Stimulated activated CD4-positive, alpha-beta T cell treated with anti-CD3 and anti-CD28 coated beads, Interleukin-4, amount 100 ng/mL, for 48 hours (primary cell): ENCODE results near the gene EXOC6.
"Not testable (repeated sequence)": the region's sequence is repeated elsewhere in the genome, so short reads cannot be mapped to it uniquely, and the experiment has no call there.

Source experiments
- DNase-seq, 2 donors: peaks; one replicate each; pipeline ENCODE4 v3.0.0-alpha.2; 2020; ENCODE audit warnings: low read depth in 2 of 2

The EXOC6 gene

GRCh38 chr10:93080350-93081046 is 232.2 kb downstream of the EXOC6 start:
- DNase-seq, result no peak

- no peak for DNase-seq
Measured at GRCh38 chr10:93081318-93081717, 233.0 kb downstream of the EXOC6 start.

GRCh38 chr10:93081834-93082233 is 233.5 kb downstream of the EXOC6 start:
- no peak for DNase-seq

GRCh38 chr10:93083743-93084539 is 235.6 kb downstream of the EXOC6 start:
- DNase-seq, result no peak

- no peak for DNase-seq
Measured at GRCh38 chr10:93085272-93085859, 237.0 kb downstream of the EXOC6 start.

- DNase-seq, result no peak
Measured at GRCh38 chr10:93086289-93086688, 238.0 kb downstream of the EXOC6 start.

GRCh38 chr10:93087846-93088245 is 239.5 kb downstream of the EXOC6 start:
- no peak for DNase-seq

- no peak for DNase-seq
Measured at GRCh38 chr10:93088466-93088865, 240.1 kb downstream of the EXOC6 start.

GRCh38 chr10:93090619-93091018 is 242.3 kb downstream of the EXOC6 start:
- no peak for DNase-seq

GRCh38 chr10:93091960-93092359 is 243.6 kb downstream of the EXOC6 start:
- no peak for DNase-seq

- no peak for DNase-seq
Measured at GRCh38 chr10:93095225-93095624, 246.9 kb downstream of the EXOC6 start.

- DNase-seq, result no peak
Measured at GRCh38 chr10:93096901-93097300, 248.6 kb downstream of the EXOC6 start.

- no peak for DNase-seq
Measured at GRCh38 chr10:93097386-93097785, 249.1 kb downstream of the EXOC6 start.

- DNase-seq, result no peak
Measured at GRCh38 chr10:93098816-93099215, 250.5 kb downstream of the EXOC6 start.

- DNase-seq, result no peak
Measured at GRCh38 chr10:93099670-93100069, 251.3 kb downstream of the EXOC6 start.

- DNase-seq, result not testable (repeated sequence)
Measured at GRCh38 chr10:93101148-93101547, 252.8 kb downstream of the EXOC6 start.

- no peak for DNase-seq
Measured at GRCh38 chr10:93103953-93104352, 255.6 kb downstream of the EXOC6 start.

GRCh38 chr10:93106631-93107072 is 258.3 kb downstream of the EXOC6 start:
- no peak for DNase-seq
